Smooth muscle cell (in vitro differentiated cells): Measurements from ENCODE around the gene CCDC159. TPM values are rescaled to one million over a fixed set of nuclear protein-coding genes. Genes with fewer than 3 reads are reported as not detected.
"Not testable (repeated sequence)": the region's sequence is repeated elsewhere in the genome, so short reads cannot be mapped to it uniquely, and the experiment has no call there.

Experiments used
- DNase-seq: peaks from one replicate; lab custom pipeline; 2025; ENCODE audit not compliant: unreplicated experiment; lab: John Stamatoyannopoulos, UW
- H2AFZ ChIP-seq: fragments of 200-600 bp; sonication (generic); 2 replicates; pipeline ENCODE4 v1.6.0; 2016; ENCODE audit warnings: antibody characterized with exemption, low read depth, mild to moderate bottlenecking
- H3F3A ChIP-seq: fragments of 200-600 bp; sonication (generic); 2 replicates; pipeline ENCODE4 v1.6.0; 2017; ENCODE audit warnings: antibody characterized with exemption, low read depth
- H3K27ac ChIP-seq: fragments of 200-600 bp; sonication (generic); 2 replicates; pipeline ENCODE4 v1.5.1; 2016; ENCODE audit warnings: low read depth, mild to moderate bottlenecking
- H3K27me3 ChIP-seq: fragments of 200-600 bp; sonication (generic); 2 replicates; pipeline ENCODE4 v1.6.1; 2016; ENCODE audit warnings: low read depth, mild to moderate bottlenecking
- H3K36me3 ChIP-seq: fragments of 200-600 bp; sonication (generic); 2 replicates; pipeline ENCODE4 v1.5.1; 2016; ENCODE audit warnings: low read depth
- H3K4me1 ChIP-seq: fragments of 200-600 bp; sonication (generic); 2 replicates; pipeline ENCODE4 v1.5.1; 2016; ENCODE audit warnings: low read depth
- H3K4me2 ChIP-seq: fragments of 200-600 bp; sonication (generic); 2 replicates; pipeline ENCODE4 v1.6.0; 2016; ENCODE audit warnings: mild to moderate bottlenecking
- H3K4me3 ChIP-seq: fragments of 200-600 bp; sonication (generic); 2 replicates; pipeline ENCODE4 v1.5.1; 2016; ENCODE audit warnings: mild to moderate bottlenecking
- H3K79me2 ChIP-seq: fragments of 200-600 bp; sonication (generic); 2 replicates; pipeline ENCODE4 v1.6.0; 2016; ENCODE audit warnings: low read depth, mild to moderate bottlenecking
- H3K9ac ChIP-seq: fragments of 200-600 bp; sonication (generic); 2 replicates; pipeline ENCODE4 v1.6.0; 2016; ENCODE audit warnings: low read depth
- H3K9me3 ChIP-seq: fragments of 200-600 bp; sonication (generic); replicated peaks from 2 replicates; pipeline ENCODE4 v1.5.1; 2016; ENCODE audit warnings: low read depth
- H4K20me1 ChIP-seq: fragments of 200-600 bp; sonication (generic); 2 replicates; pipeline ENCODE4 v1.6.0; 2016; ENCODE audit warnings: low read depth
- WGBS: methylation state at CpG from one replicate; pipeline ENCODE4 v1.1.7; 2016; ENCODE audit warnings: low lambda C conversion rate; 5-methylcytosine and 5-hydroxymethylcytosine counted together
- polyA plus RNA-seq: library from polyadenylated mRNA; unstranded; fragments of >200 nt; fragmentation: Nextera tagmentation; extraction: Ambion mirVana; gene quantifications from 2 replicates; pipeline ENCODE4 v1.2.1, GENCODE V29; 2016
- total RNA-seq: library from RNA; depleted of rRNA; stranded (reverse); fragments of >200 nt; gene quantifications from 2 replicates; pipeline ENCODE4 v1.2.3, GENCODE V29; 2014
- TF ChIP-seq, protein P1 (sequence below): fragments of 200-600 bp; sonication (generic); IDR thresholded peaks from 2 replicates; pipeline ENCODE4 v1.5.1; 2017; ENCODE audit warnings: borderline replicate concordance, mild to moderate bottlenecking, antibody characterized with exemption; ENCODE audit not compliant: insufficient read depth, poor library complexity, severe bottlenecking

The CCDC159 gene
- total and polyA plus RNA-seq, 2 experiments from 2014 or later: 9.8 to 29.4 TPM

DNA sequence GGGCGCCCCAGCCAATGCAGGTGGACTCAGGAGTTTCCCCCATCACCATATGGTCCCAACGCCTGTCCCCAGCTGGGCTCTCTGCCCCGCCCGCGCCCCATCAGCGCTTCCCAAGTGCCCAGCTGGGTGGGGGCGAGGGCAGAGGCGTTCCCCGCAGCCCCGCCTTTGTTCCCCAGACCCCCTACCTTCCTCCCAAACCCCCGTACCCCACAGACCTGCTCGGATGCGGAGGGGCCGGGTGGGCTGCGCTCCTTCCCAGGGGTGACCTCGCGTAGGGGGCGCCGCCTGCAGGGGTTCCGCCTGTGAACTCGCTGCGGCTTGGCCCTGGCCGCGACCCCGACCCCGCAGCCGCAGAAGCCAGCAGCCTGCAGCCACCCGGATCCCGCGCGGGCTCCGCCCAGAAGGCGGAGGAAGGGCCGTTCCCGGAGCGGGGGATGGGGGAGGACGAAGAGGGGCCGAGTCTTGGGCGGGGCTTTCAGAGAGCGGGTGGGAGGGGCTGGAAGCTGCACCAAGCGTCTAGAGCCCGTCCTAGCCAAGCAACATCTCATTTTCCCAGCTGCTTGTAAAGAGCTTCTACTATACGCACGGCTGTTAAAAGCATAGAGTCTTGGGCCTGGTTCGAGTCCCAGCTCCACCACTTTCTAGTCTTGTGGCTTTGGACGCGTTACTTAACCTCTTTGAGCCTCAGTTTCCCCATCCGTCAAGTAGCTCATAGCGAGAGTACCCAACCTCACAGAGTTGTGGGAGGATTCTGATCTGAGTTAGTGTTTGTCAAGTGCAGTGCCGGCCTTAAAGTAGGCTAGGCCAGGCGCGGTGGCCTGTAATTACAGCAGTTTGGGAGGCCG is 6.8 kb upstream of the CCDC159 start, which contains the start of gene RAB3D:
RAB3D (minus strand) TSS at position 404 of the 845 bp plus-strand sequence. CDS start 2,258 bp downstream, outside the sequence.
- Histone ChIP-seq H3K4me3 (peak within 1 kb of the TSS; percentile 76), H3F3A (no peaks in the 10 kb centered on the region), H3K27me3 (no peaks in the 10 kb centered on the region), H3K79me2 (no peaks in the 10 kb centered on the region), H2AFZ (peak within 1 kb of the TSS; percentile 85), H4K20me1 (no peaks in the 10 kb centered on the region), H3K9ac (peak within 1 kb of the TSS; percentile 43), H3K36me3 (peaks cover 6% of the 10 kb centered on the region), H3K9me3 (no peaks in the 10 kb centered on the region), H3K4me2 (peak within 1 kb of the TSS; percentile 98), H3K27ac (no peak within 1 kb of the TSS), H3K4me1 (no peaks in the 10 kb centered on the region)
- peak; percentile 58 for DNase-seq
- WGBS: 27% methylated on average over 18 of the region's 53 CpGs
- TF ChIP-seq, protein P1, sequence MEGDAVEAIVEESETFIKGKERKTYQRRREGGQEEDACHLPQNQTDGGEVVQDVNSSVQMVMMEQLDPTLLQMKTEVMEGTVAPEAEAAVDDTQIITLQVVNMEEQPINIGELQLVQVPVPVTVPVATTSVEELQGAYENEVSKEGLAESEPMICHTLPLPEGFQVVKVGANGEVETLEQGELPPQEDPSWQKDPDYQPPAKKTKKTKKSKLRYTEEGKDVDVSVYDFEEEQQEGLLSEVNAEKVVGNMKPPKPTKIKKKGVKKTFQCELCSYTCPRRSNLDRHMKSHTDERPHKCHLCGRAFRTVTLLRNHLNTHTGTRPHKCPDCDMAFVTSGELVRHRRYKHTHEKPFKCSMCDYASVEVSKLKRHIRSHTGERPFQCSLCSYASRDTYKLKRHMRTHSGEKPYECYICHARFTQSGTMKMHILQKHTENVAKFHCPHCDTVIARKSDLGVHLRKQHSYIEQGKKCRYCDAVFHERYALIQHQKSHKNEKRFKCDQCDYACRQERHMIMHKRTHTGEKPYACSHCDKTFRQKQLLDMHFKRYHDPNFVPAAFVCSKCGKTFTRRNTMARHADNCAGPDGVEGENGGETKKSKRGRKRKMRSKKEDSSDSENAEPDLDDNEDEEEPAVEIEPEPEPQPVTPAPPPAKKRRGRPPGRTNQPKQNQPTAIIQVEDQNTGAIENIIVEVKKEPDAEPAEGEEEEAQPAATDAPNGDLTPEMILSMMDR: no peak

DNA sequence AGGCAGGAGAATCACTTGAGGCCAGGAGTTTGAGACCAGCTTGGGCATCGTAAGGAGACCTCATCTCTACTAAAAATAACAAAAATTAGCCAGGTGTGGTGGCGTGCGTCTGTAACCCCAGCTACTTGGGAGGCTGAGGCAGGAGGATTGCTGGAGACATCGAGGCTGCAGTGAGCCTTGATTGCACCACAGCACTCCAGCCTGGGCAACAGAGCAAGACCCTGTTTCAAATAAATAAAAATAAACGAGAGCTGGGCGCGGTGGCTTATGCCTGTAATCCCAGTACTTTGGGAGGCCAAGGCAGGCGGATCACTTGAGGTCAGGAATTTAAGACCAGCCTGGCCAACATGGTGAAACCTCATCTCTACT is 6.2 kb upstream of the CCDC159 start:
- not testable (repeated sequence) for H2AFZ ChIP-seq, H3K36me3 ChIP-seq, H3K9me3 ChIP-seq, H3K9ac ChIP-seq, H3K27me3 ChIP-seq, H4K20me1 ChIP-seq, H3K79me2 ChIP-seq, DNase-seq, H3K4me1 ChIP-seq, H3F3A ChIP-seq, H3K27ac ChIP-seq
- WGBS: 91% methylated on average over 8 of the region's 8 CpGs
- peak overlapping the region; percentile 98 for H3K4me2 ChIP-seq
- peak overlapping the region; percentile 76 for H3K4me3 ChIP-seq

DNA sequence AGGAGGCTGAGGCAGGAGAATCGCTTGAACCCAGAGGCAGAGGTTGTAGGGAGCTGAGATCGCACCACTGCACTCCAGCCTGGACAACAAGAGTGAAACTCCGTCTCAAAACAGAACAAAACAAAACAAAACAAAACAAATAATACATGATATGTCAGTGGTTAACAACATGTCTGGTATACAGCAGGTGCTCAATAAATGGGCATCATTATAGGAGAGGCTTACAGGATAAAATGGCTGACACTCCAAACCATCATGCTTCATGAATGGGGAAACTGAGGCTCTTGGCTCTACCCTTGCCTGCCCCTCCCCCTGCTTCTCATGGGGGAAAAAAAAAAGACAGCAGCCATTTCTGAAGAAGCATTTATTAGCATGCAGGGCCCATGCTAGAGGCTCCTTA is 3.9 kb upstream of the CCDC159 start:
- Histone ChIP-seq H3K27ac (no peak overlapping the region), H3K4me3 (no peak overlapping the region), H3K4me1 (no peaks in the 10 kb centered on the region), H3K79me2 (peaks cover 3% of the 10 kb centered on the region), H3K9me3 (no peaks in the 10 kb centered on the region), H3K4me2 (no peak overlapping the region), H3F3A (no peaks in the 10 kb centered on the region), H4K20me1 (no peaks in the 10 kb centered on the region), H3K9ac (no peak overlapping the region), H3K36me3 (no peaks in the 10 kb centered on the region), H3K27me3 (no peaks in the 10 kb centered on the region), H2AFZ (no peak overlapping the region)
- WGBS: 93% methylated on average over 3 of the region's 3 CpGs
- DNase-seq: no peak
- TF ChIP-seq, protein P1: no peak

DNA sequence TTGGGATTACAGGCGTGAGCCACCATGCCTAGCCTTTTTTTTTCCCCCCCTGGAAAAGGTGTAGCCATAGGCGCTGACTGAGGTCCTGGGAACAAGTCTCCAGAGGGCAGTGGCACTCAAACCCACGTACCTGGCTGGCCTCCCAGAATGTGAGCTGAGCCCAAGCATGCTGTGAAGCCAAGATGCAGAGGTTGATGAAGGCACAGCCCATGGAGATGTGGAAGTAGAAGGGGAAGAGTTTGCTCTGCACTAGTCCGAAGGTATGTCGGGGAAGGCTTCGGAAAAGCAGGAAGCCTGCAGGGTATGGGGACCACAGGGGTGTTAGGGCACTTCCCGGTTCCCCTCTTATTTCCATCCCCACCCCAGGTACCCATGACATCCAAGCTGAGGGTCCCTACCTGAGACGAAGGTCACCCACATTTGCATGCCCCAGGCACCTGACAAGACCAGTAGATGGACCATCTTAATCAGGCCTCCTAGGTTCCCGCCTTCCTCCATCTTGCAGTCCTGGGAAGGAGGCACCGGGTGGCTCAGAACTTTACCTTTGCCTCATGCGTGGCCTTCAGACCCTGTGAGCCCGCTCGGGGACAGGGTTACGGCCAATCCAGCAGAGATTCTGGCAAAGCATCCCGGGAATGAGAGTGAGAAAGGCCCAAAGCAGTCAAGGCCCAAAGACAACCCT is 1.1 kb upstream of the CCDC159 start:
- WGBS: 71% methylated on average over 15 of the region's 15 CpGs
- peak overlapping the region; percentile 73 for H3K4me3 ChIP-seq
- peak overlapping the region; percentile 89 for H3K4me2 ChIP-seq
- H3K36me3 ChIP-seq: no peaks in the 10 kb centered on the region
- H3K27ac ChIP-seq: peak overlapping the region; percentile 82
- no peaks in the 10 kb centered on the region for H3K27me3 ChIP-seq
- no peaks in the 10 kb centered on the region for H3K9me3 ChIP-seq
- no peak for DNase-seq
- H4K20me1 ChIP-seq: no peaks in the 10 kb centered on the region
- no peak overlapping the region for H2AFZ ChIP-seq
- no peak overlapping the region for H3K9ac ChIP-seq
- no peaks in the 10 kb centered on the region for H3F3A ChIP-seq
- no peaks in the 10 kb centered on the region for H3K4me1 ChIP-seq
- TF ChIP-seq, protein P1: no peak
- peaks cover 3% of the 10 kb centered on the region for H3K79me2 ChIP-seq
